Right atrium auricular region (tissue), 2 donors: Measurements from ENCODE around the gene F5. TPM values are rescaled to one million over a fixed set of nuclear protein-coding genes. Genes with fewer than 3 reads are reported as not detected.

Experiments
- DNase-seq: peaks from one replicate; pipeline ENCODE4 v3.0.0-alpha.2; 2019; ENCODE audit warnings: low spot score
- H3K27ac ChIP-seq, 2 donors: fragments of 200-600 bp; sonication (generic); 1 replicate in 1 of 2; 2 replicates in 1 of 2; pipeline ENCODE4 v1.5.1; 2016 to 2019
- H3K27me3 ChIP-seq, 2 donors: fragments of 200-600 bp; sonication (generic); one replicate each; pipeline versions ENCODE4 v1.5.1 to v1.6.0; 2017 to 2019
- H3K36me3 ChIP-seq: fragments of 200-600 bp; sonication (generic); one replicate; pipeline ENCODE4 v1.5.1; 2016
- H3K4me1 ChIP-seq, 2 donors: fragments of 200-600 bp; sonication (generic); one replicate each; pipeline versions ENCODE4 v1.5.1 to v1.6.0; 2017 to 2019
- H3K4me3 ChIP-seq, 2 donors: fragments of 200-600 bp; sonication (generic); 1 replicate in 1 of 2; 2 replicates in 1 of 2; pipeline ENCODE4 v1.5.1; 2017 to 2019; ENCODE audit warnings: mild to moderate bottlenecking in 1 of 2, moderate library complexity in 1 of 2
- H3K9me3 ChIP-seq, 2 donors: fragments of 200-600 bp; sonication (generic); one replicate each; pipeline ENCODE4 v1.5.1; 2019
- CTCF ChIP-seq, 2 donors: fragments of 200-600 bp; sonication (generic); IDR thresholded peaks; one replicate each; pipeline ENCODE4 v1.5.1; 2019; ENCODE audit warnings: antibody characterized with exemption in 2 of 2
- total RNA-seq, 2 donors: library from RNA; depleted of rRNA; stranded (reverse); fragments of >200 nt; gene quantifications; one replicate each; pipeline ENCODE4 v1.1.0, GENCODE V29; 2016

The F5 gene
- total RNA-seq, 2 donors from 2014 or later = 4.9 to 55.5 TPM

GRCh38 chr1:169610858-169611257 lies 24.6 kb upstream of the F5 start:
- Histone ChIP-seq H3K4me1 (peaks cover 0 to 19% of the 10 kb centered on the region in 2 donors), H3K27me3 (no peaks in the 10 kb centered on the region), H3K4me3 (no peak overlapping the region), H3K9me3 (no peaks in the 10 kb centered on the region), H3K36me3 (no peaks in the 10 kb centered on the region), H3K27ac (no peak overlapping the region)
- no peak for TF ChIP-seq CTCF (IDR thresholded peaks at IDR 0.05)
- DNase-seq = no peak

- TF ChIP-seq CTCF (IDR thresholded peaks at IDR 0.05) = no peak
These were observed 23.8 kb upstream of the F5 start for GRCh38 chr1:169610108-169610507.

GRCh38 chr1:169608226-169608625 lies 21.9 kb upstream of the F5 start:
- Histone ChIP-seq H3K27ac (no peak overlapping the region), H3K9me3 (no peaks in the 10 kb centered on the region), H3K27me3 (no peaks in the 10 kb centered on the region), H3K36me3 (no peaks in the 10 kb centered on the region), H3K4me3 (no peak overlapping the region), H3K4me1 (peaks cover 0 to 19% of the 10 kb centered on the region in 2 donors)
- DNase-seq = no peak
- TF ChIP-seq CTCF (IDR thresholded peaks at IDR 0.05) = no peak

More at GRCh38 chr1:169610108-169610507, 23.8 kb upstream of the F5 start:
- Histone ChIP-seq H3K27me3 (no peaks in the 10 kb centered on the region), H3K9me3 (no peaks in the 10 kb centered on the region), H3K27ac (no peak overlapping the region), H3K36me3 (no peaks in the 10 kb centered on the region), H3K4me3 (no peak overlapping the region), H3K4me1 (peaks cover 0 to 19% of the 10 kb centered on the region in 2 donors)
- no peak for DNase-seq

GRCh38 chr1:169604781-169605560 lies 18.7 kb upstream of the F5 start:
- no peaks in the 10 kb centered on the region for H3K36me3 ChIP-seq
- H3K27ac ChIP-seq = no peak overlapping the region
- no peak overlapping the region for H3K4me3 ChIP-seq
- DNase-seq = no peak
- peaks cover 0 to 9% of the 10 kb centered on the region in 2 donors for H3K4me1 ChIP-seq
- no peaks in the 10 kb centered on the region for H3K9me3 ChIP-seq
- no peaks in the 10 kb centered on the region for H3K27me3 ChIP-seq
- TF ChIP-seq CTCF (IDR thresholded peaks at IDR 0.05) = no peak

- Histone ChIP-seq H3K27me3 (no peaks in the 10 kb centered on the region), H3K4me3 (no peak overlapping the region), H3K9me3 (no peaks in the 10 kb centered on the region), H3K36me3 (no peaks in the 10 kb centered on the region), H3K27ac (no peak overlapping the region), H3K4me1 (no peaks in the 10 kb centered on the region)
- DNase-seq = no peak
- peak; percentile 20 to 62 for TF ChIP-seq CTCF (IDR thresholded peaks at IDR 0.05)
These were observed 15.0 kb upstream of the F5 start for GRCh38 chr1:169601096-169601881.
